Measurements from ENCODE around the gene RHBDF2.

Gene RHBDF2

DNA sequence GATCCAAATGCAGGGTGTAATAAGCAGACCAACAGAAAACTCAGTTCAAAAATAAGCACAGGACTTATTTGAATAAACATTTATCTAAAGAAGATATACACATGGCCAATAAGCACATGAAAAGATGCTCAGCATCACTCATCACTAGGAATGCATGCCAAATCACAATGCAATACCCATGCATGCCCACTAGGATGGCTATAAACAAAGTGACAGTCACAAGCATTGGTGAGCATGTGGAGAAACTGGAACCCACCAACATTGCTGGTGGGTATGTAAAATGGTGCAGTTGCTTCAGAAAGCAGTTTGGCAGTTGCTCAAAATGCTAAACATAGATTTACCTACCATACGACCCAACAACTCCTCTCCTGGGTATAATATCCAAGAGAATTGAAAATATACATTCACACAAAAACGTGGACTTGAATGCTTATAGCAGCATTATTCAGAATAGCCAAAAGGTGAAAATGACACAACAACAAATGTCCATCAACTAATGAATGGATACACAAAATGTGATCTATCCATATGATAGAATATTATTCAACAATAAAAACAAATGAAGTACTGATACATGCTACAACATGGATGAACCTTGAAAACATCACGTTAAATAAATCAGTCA is 68.4 kb downstream of the RHBDF2 start:
- DNase-seq, result no peak

DNA sequence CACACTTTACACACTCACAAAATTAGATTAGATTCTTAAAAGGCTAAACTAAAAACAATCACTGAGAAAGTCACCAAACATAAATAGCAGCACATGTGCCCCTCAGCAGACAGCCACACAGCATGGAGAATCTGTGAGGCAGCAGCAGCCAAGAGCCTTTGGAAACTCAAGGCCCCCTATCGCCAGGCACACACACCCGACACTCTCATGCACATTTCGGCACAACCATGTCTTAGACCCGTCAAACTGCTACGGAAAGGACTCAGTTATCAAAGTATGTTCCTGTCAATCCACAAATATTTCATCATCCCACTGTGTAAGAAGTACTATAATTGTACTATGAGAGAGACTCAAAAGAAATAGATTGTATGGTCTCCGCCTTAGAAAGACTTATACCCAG is 69.2 kb downstream of the RHBDF2 start:
- no peak for DNase-seq

DNA sequence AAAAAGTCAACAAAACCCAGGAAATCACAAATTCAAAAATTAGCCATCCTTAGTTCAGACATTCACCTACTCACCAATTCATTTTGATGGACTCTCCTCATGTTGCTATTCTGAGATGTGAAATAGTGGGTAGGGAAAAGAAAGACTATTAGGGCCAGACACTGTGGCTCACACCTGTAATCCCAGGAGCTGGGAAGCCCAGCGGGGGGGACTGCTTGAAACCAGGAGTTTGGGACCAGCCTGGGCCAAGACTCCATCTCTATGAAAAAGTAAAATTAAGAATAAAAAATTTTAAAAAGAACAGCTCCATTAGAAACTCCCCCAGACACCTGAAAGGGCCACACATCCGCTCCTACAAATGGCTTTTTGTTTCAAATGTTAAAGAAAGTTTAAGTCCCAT is 69.7 kb downstream of the RHBDF2 start:
- no peak for DNase-seq

DNA sequence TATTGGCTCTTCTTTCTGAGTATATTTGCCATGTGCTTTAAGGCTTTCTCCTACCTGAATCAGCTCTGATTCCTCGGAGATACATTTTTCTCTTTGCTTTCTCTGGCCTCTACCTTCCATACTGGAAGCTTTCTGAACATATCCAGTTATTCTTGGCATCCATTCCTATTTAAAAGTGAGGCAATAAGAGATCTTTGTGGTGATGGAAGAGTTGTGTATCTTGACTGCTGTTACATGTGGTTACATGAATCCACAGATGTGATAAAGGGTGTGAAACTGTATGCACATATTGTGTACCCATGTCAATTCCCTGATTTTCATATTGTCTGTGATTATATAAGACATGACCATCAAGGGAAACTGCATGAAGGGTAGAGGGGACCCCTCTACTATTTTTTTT is 72.7 kb downstream of the RHBDF2 start:
- DNase-seq, result no peak

DNA sequence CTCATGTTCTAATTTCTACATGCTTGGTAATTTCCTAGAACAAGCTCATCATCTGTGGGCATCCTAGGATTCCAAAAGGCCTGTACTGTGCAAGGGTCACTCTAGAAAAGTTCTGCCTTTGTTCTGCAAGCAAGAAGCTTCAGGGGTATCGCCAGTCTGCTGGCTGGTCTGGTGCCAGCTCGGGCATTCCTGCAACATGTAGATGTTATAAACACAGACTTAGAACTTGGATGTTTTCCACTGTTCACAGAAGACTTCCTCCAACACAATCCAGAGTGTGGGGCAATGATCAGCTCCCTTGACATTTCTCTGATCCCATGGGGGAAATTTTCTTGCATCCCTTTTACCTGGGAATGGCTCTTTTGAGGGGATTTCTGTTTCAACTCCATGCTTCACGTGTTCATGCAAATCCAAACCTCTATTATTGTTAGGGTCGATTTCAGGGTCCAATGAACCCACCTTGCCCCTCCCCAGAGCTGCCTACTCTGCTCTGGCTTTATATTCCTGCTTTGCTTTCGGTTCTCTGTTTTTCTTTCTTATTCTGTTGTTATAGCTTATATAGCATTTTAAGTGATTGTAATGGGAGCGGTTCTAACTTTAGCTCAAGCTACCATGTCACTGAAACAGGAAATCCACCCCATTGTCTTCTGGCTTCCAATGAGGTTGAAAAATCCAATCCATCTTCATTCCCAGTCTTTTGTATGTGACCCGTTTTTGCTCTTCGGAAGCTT is 73.6 kb downstream of the RHBDF2 start:
- DNase-seq, result no peak

DNA sequence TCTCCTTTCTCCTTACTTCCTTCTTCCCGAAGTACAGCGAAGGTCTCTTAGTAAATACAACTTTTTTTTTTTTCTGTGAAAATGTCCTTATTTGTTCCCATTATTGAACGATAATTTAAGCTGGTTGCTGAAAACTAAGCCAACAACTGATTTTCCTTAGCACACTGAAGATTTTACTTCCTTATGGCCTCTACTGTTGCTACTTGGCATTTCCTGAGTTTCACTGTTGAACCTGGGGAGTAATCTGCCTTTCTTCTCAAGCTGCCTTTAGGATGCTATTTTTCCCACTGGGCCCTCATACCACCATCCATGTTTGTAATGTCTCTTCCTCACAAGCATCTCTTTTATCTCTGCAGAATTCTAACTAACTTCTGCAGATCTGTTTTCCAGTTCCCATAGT is 74.4 kb downstream of the RHBDF2 start:
- no peak for DNase-seq

DNA sequence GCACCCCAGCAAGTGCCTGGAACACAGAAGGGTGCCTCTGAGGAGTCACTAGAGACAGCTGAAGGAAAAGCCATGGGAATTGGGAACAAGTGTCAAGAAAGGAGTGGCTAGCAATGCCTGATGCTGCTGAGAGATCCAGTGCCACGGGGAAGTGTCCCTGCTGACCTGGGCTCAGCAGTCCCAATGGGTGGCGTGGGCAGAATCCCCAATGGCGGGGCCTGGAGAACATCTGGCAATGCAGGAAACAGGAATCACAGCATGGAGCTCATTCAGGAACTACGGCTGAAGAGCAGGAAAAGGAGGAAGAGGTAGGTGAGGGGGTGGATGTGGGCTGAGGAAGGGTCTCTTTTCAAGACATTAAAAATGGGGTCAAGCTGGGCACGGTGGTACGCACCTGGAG is 78.4 kb downstream of the RHBDF2 start:
- no peak for DNase-seq

DNA sequence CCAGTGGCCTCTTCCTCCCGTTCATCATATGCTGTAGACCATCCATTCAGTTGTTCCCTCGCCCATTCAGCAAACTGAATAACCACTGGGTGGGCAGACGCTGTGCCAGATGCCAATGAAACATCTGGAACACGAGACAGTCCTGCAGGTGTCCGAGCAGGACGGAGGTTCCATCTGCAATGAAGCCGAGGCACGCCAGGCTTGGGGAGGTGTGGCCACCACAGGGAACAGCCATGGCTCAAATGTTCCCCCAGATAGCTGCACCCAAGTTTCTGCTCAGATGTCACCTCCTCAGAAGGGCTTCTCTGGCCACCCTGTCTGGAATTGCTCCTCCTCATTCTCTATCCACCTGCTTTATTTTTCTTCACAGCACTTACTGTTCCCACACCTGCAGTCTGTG is 78.8 kb downstream of the RHBDF2 start:
- no peak for DNase-seq

DNA sequence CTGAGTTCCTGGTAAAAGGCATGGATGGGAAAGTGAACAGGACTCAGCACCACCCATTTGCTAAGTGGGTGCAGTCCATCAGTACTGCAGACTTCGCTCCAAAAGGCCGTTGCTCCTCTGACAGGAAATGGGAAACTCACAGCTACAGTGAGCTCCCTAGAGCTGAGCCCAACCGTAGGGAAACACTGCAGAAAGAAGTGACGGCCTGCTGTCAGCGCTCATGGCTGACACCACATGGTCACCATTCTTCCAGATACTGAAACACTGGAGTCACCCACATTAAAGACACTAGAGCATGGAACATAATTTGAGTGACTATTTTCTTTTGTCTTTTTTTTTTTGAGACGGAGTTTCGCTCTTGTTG is 80.2 kb downstream of the RHBDF2 start:
- DNase-seq, result no peak
